Measurements from ENCODE around the gene MSI2. TPM values are rescaled to one million over a fixed set of nuclear protein-coding genes. Genes with fewer than 3 reads are reported as not detected.

Gene MSI2
- total and polyA plus RNA-seq, 2 experiments from 2014 or later = 18.9 to 41.8 TPM

GRCh38 chr17:57397402-57397801 is 141.1 kb downstream of the MSI2 start:
- ATAC-seq (no peak), DNase-seq (ENCODE audit: low spot score) (no peak)
- Histone ChIP-seq H3K4me1 (ENCODE audit: insufficient read depth) (peaks cover 22% of the 10 kb centered on the region; the same call in 1 of the 2 replicates), H4K20me1 (replicated peaks; ENCODE audit: insufficient read depth) (peaks cover 4% of the 10 kb centered on the region; the same call in 1 of the 2 replicates), H3K9me2 (ENCODE audit: insufficient read depth) (0 out of 2 replicates have a peak, but pooled peaks cover 7% of the 10 kb centered on the region), H3K4me3 (no peak overlapping the region), H3K79me2 (replicated peaks; ENCODE audit: insufficient read depth) (peaks cover 30% of the 10 kb centered on the region), H3K27me3 (ENCODE audit: insufficient read depth) (no peaks in the 10 kb centered on the region), H2AFZ (no peak overlapping the region), H3F3A (replicated peaks; ENCODE audit: low read depth) (no peaks in the 10 kb centered on the region), H3K4me2 (no peak overlapping the region), H3K36me3 (ENCODE audit: insufficient read depth) (peaks cover 5% of the 10 kb centered on the region; the same call in 1 of the 2 replicates), H3K27ac (ENCODE audit: low read depth) (no peak overlapping the region)
- peaks cover 22% of the 10 kb centered on the region for H3K9me3 Mint-ChIP-seq
- TF ChIP-seq ZNF114 (CRISPR knock-in tag; IDR thresholded peaks at IDR 0.05) (no peak), NANOG (IDR thresholded peaks at IDR 0.05; ENCODE audit: borderline replicate concordance) (no peak), EZH2 (IDR thresholded peaks at IDR 0.05; ENCODE audit: low read depth, unreplicated experiment) (no peak), REST (IDR thresholded peaks at IDR 0.05; ENCODE audit: unreplicated experiment) (no peak), STAT1 (IDR thresholded peaks at IDR 0.05; ENCODE audit: unreplicated experiment) (no peak), CREB1 (CRISPR knock-in tag; IDR thresholded peaks at IDR 0.05; ENCODE audit: low read depth) (no peak), JUNB (IDR thresholded peaks at IDR 0.05; ENCODE audit: unreplicated experiment) (no peak), ETS1 (IDR thresholded peaks at IDR 0.05) (no peak), EZH2phosphoT487 (IDR thresholded peaks at IDR 0.05; ENCODE audit: unreplicated experiment) (no peak), POLR2AphosphoS5 (IDR thresholded peaks at IDR 0.05; ENCODE audit: low read depth) (no peak), ZNF331 (CRISPR knock-in tag; IDR thresholded peaks at IDR 0.05; ENCODE audit: low read depth) (no peak)
- TF ChIP-seq, protein P1, sequence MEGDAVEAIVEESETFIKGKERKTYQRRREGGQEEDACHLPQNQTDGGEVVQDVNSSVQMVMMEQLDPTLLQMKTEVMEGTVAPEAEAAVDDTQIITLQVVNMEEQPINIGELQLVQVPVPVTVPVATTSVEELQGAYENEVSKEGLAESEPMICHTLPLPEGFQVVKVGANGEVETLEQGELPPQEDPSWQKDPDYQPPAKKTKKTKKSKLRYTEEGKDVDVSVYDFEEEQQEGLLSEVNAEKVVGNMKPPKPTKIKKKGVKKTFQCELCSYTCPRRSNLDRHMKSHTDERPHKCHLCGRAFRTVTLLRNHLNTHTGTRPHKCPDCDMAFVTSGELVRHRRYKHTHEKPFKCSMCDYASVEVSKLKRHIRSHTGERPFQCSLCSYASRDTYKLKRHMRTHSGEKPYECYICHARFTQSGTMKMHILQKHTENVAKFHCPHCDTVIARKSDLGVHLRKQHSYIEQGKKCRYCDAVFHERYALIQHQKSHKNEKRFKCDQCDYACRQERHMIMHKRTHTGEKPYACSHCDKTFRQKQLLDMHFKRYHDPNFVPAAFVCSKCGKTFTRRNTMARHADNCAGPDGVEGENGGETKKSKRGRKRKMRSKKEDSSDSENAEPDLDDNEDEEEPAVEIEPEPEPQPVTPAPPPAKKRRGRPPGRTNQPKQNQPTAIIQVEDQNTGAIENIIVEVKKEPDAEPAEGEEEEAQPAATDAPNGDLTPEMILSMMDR (conservative IDR thresholded peaks at IDR 0.05; ENCODE audit: low read depth in 2 of 2) = no peak
- TF ChIP-seq, protein P2, sequence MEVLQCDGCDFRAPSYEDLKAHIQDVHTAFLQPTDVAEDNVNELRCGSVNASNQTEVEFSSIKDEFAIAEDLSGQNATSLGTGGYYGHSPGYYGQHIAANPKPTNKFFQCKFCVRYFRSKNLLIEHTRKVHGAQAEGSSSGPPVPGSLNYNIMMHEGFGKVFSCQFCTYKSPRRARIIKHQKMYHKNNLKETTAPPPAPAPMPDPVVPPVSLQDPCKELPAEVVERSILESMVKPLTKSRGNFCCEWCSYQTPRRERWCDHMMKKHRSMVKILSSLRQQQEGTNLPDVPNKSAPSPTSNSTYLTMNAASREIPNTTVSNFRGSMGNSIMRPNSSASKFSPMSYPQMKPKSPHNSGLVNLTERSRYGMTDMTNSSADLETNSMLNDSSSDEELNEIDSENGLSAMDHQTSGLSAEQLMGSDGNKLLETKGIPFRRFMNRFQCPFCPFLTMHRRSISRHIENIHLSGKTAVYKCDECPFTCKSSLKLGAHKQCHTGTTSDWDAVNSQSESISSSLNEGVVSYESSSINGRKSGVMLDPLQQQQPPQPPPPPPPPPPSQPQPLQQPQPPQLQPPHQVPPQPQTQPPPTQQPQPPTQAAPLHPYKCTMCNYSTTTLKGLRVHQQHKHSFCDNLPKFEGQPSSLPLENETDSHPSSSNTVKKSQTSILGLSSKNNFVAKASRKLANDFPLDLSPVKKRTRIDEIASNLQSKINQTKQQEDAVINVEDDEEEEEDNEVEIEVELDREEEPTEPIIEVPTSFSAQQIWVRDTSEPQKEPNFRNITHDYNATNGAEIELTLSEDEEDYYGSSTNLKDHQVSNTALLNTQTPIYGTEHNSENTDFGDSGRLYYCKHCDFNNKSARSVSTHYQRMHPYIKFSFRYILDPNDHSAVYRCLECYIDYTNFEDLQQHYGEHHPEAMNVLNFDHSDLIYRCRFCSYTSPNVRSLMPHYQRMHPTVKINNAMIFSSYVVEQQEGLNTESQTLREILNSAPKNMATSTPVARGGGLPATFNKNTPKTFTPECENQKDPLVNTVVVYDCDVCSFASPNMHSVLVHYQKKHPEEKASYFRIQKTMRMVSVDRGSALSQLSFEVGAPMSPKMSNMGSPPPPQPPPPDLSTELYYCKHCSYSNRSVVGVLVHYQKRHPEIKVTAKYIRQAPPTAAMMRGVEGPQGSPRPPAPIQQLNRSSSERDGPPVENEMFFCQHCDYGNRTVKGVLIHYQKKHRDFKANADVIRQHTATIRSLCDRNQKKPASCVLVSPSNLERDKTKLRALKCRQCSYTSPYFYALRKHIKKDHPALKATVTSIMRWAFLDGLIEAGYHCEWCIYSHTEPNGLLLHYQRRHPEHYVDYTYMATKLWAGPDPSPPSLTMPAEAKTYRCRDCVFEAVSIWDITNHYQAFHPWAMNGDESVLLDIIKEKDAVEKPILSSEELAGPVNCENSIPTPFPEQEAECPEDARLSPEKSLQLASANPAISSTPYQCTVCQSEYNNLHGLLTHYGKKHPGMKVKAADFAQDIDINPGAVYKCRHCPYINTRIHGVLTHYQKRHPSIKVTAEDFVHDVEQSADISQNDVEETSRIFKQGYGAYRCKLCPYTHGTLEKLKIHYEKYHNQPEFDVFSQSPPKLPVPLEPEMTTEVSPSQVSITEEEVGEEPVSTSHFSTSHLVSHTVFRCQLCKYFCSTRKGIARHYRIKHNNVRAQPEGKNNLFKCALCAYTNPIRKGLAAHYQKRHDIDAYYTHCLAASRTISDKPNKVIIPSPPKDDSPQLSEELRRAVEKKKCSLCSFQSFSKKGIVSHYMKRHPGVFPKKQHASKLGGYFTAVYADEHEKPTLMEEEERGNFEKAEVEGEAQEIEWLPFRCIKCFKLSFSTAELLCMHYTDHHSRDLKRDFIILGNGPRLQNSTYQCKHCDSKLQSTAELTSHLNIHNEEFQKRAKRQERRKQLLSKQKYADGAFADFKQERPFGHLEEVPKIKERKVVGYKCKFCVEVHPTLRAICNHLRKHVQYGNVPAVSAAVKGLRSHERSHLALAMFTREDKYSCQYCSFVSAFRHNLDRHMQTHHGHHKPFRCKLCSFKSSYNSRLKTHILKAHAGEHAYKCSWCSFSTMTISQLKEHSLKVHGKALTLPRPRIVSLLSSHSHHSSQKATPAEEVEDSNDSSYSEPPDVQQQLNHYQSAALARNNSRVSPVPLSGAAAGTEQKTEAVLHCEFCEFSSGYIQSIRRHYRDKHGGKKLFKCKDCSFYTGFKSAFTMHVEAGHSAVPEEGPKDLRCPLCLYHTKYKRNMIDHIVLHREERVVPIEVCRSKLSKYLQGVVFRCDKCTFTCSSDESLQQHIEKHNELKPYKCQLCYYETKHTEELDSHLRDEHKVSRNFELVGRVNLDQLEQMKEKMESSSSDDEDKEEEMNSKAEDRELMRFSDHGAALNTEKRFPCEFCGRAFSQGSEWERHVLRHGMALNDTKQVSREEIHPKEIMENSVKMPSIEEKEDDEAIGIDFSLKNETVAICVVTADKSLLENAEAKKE (CRISPR knock-in tag; IDR thresholded peaks at IDR 0.05) = no peak
- peaks cover 33% of the 10 kb centered on the region for H3K4me1 Mint-ChIP-seq
- H3K36me3 Mint-ChIP-seq (ENCODE audit: low read depth) = peaks cover 31% of the 10 kb centered on the region
- H3K27ac Mint-ChIP-seq = no peak overlapping the region
- H3K27me3 Mint-ChIP-seq (ENCODE audit: insufficient read depth, low read depth, poor library complexity) = peaks cover 6% of the 10 kb centered on the region
- no peak overlapping the region for H3K4me3 Mint-ChIP-seq

Data from GM23338 (cell line).